Mesenchymal stem cell (in vitro differentiated cells and primary cell): Measurements from ENCODE around the gene HCRTR1.

Source experiments
- DNase-seq: peaks from one replicate; pipeline ENCODE4 v3.0.0-alpha.2; 2013
- H2AFZ ChIP-seq: one replicate; pipeline ENCODE4 v1.6.1; 2013; ENCODE audit warnings: low read depth, mild to moderate bottlenecking, control low read depth, inconsistent platforms, low read length, moderate library complexity
- H2AK5ac ChIP-seq: 2 replicates; pipeline ENCODE4 v1.6.1; 2013; ENCODE audit warnings: low read length, moderate library complexity, mild to moderate bottlenecking, inconsistent platforms; ENCODE audit not compliant: severe bottlenecking
- H2BK120ac ChIP-seq: one replicate; pipeline ENCODE4 v1.6.1; 2013; ENCODE audit warnings: low read depth, mild to moderate bottlenecking, inconsistent platforms, low read length, moderate library complexity
- H2BK12ac ChIP-seq, 2 experiments: one replicate each; pipeline ENCODE4 v1.6.1; 2013; ENCODE audit warnings: inconsistent platforms in 2 of 2, low read length in 2 of 2, mild to moderate bottlenecking in 2 of 2, moderate library complexity in 2 of 2, control low read depth in 1 of 2
- H2BK15ac ChIP-seq: one replicate; pipeline ENCODE4 v1.6.1; 2013; ENCODE audit warnings: mild to moderate bottlenecking, low read depth, inconsistent platforms; ENCODE audit not compliant: poor library complexity, severe bottlenecking
- H2BK5ac ChIP-seq: 2 replicates; pipeline ENCODE4 v1.6.1; 2013; ENCODE audit warnings: low read depth, mild to moderate bottlenecking, low read length, control low read depth, inconsistent platforms; ENCODE audit not compliant: poor library complexity, severe bottlenecking
- H3K14ac ChIP-seq, 2 experiments: one replicate each; pipeline ENCODE4 v1.6.1; 2013; ENCODE audit warnings: inconsistent platforms in 2 of 2, low read length in 2 of 2, control low read depth in 1 of 2, mild to moderate bottlenecking in 1 of 2, moderate library complexity in 1 of 2
- H3K18ac ChIP-seq, 2 experiments: one replicate each; pipeline ENCODE4 v1.6.1; 2013; ENCODE audit warnings: inconsistent platforms in 2 of 2, low read length in 2 of 2, control low read depth in 1 of 2, low read depth in 1 of 2, mild to moderate bottlenecking in 1 of 2
- H3K23ac ChIP-seq, 2 experiments: one replicate each; pipeline ENCODE4 v1.6.1; 2013; ENCODE audit warnings: inconsistent platforms in 2 of 2, low read length in 2 of 2, mild to moderate bottlenecking in 2 of 2, moderate library complexity in 2 of 2, control low read depth in 1 of 2
- H3K27ac ChIP-seq: 2 replicates; pipeline ENCODE4 v1.5.1; 2013; ENCODE audit warnings: mild to moderate bottlenecking, moderate library complexity, low read length, control low read depth, inconsistent platforms; ENCODE audit not compliant: poor library complexity, severe bottlenecking
- H3K27me3 ChIP-seq, 2 experiments: 2 replicates each; pipeline versions ENCODE4 v1.6.1 to v1.7.0; 2013; ENCODE audit warnings: low read length in 2 of 2, mild to moderate bottlenecking in 2 of 2, moderate library complexity in 2 of 2, control low read depth in 1 of 2, inconsistent platforms in 1 of 2; ENCODE audit not compliant: control insufficient read depth in 1 of 2, insufficient read depth in 1 of 2
- H3K36me3 ChIP-seq, 2 experiments: 2 replicates each; pipeline versions ENCODE4 v1.6.1 to v1.7.0; 2013; ENCODE audit warnings: low read length in 2 of 2, control low read depth in 1 of 2, inconsistent platforms in 1 of 2, low read depth in 1 of 2, mild to moderate bottlenecking in 1 of 2; ENCODE audit not compliant: insufficient read depth in 2 of 2, control insufficient read depth in 1 of 2
- H3K4ac ChIP-seq, 2 experiments: one replicate each; pipeline ENCODE4 v1.6.1; 2013; ENCODE audit warnings: inconsistent platforms in 2 of 2, low read length in 2 of 2, mild to moderate bottlenecking in 2 of 2, moderate library complexity in 2 of 2, control low read depth in 1 of 2, low read depth in 1 of 2
- H3K4me1 ChIP-seq: 2 replicates; pipeline ENCODE4 v1.6.1; 2013; ENCODE audit warnings: low read depth, low read length, control low read depth; ENCODE audit not compliant: control insufficient read depth, insufficient read depth
- H3K4me2 ChIP-seq: 2 replicates; pipeline ENCODE4 v1.6.1; 2013; ENCODE audit warnings: low read length, mild to moderate bottlenecking, inconsistent platforms; ENCODE audit not compliant: poor library complexity, severe bottlenecking
- H3K4me3 ChIP-seq, 2 experiments: 2 replicates each; pipeline versions ENCODE4 v1.5.1 to v1.7.0; 2013; ENCODE audit warnings: low read length in 2 of 2, mild to moderate bottlenecking in 2 of 2, control low read depth in 1 of 2, low read depth in 1 of 2; ENCODE audit not compliant: insufficient read depth in 1 of 2
- H3K79me1 ChIP-seq: replicated peaks from 2 replicates; pipeline ENCODE4 v1.6.1; 2013; ENCODE audit warnings: mild to moderate bottlenecking, control low read depth, low read length, inconsistent platforms; ENCODE audit not compliant: poor library complexity, severe bottlenecking
- H3K9ac ChIP-seq: 2 replicates; pipeline ENCODE4 v1.7.0; 2013; ENCODE audit warnings: mild to moderate bottlenecking, low read length, moderate library complexity
- H3K9me3 ChIP-seq: 2 replicates; pipeline ENCODE4 v1.7.0; 2013; ENCODE audit warnings: mild to moderate bottlenecking, low read length; ENCODE audit not compliant: control insufficient read depth
- H4K8ac ChIP-seq: one replicate; pipeline ENCODE4 v1.6.1; 2013; ENCODE audit warnings: inconsistent platforms, mild to moderate bottlenecking, low read length, moderate library complexity
- H4K91ac ChIP-seq: one replicate; pipeline ENCODE4 v1.6.1; 2013; ENCODE audit warnings: mild to moderate bottlenecking, low read length, inconsistent platforms
- WGBS: methylation state at CpG from one replicate; pipeline ENCODE4 v1.1.7; 2013; ENCODE audit warnings: mixed read lengths; 5-methylcytosine and 5-hydroxymethylcytosine counted together

HCRTR1 gene

GRCh38 chr1:31668303-31668883 is 50.9 kb downstream of the HCRTR1 start:
- Histone ChIP-seq H4K91ac (no peak overlapping the region), H3K36me3 (peaks cover 34 to 72% of the 10 kb centered on the region in 2 experiments), H2BK5ac (no peak overlapping the region), H3K4me2 (no peak overlapping the region), H2AK5ac (no peak overlapping the region), H3K4me3 (no peak overlapping the region), H3K9ac (no peak overlapping the region), H3K9me3 (no peaks in the 10 kb centered on the region), H4K8ac (no peak overlapping the region), H2BK15ac (no peak overlapping the region), H3K4ac (no peak overlapping the region), H2AFZ (no peak overlapping the region), H3K14ac (no peak overlapping the region), H2BK12ac (peak overlapping the region in 1 of 2 experiments; percentile 2), H3K27ac (no peak overlapping the region), H2BK120ac (no peak overlapping the region), H3K18ac (no peak overlapping the region), H3K79me1 (no peaks in the 10 kb centered on the region), H3K27me3 (no peaks in the 10 kb centered on the region), H3K23ac (no peak overlapping the region), H3K4me1 (peaks cover 25% of the 10 kb centered on the region)
- 92% methylated on average over 10 of the region's 11 CpGs for WGBS
- DNase-seq = no peak

- H2BK120ac ChIP-seq = no peak overlapping the region
- no peak overlapping the region for H3K4ac ChIP-seq
- no peak overlapping the region for H2BK5ac ChIP-seq
- no peaks in the 10 kb centered on the region for H3K9me3 ChIP-seq
- peaks cover 25% of the 10 kb centered on the region for H3K4me1 ChIP-seq
- no peak overlapping the region for H4K91ac ChIP-seq
- no peak overlapping the region for H3K4me3 ChIP-seq
- 84% methylated on average over 7 of the region's 7 CpGs for WGBS
- no peak overlapping the region for H3K9ac ChIP-seq
- no peak overlapping the region for H3K4me2 ChIP-seq
- H3K27me3 ChIP-seq = no peaks in the 10 kb centered on the region
- no peak overlapping the region for H3K18ac ChIP-seq
- DNase-seq = no peak
- no peak overlapping the region for H4K8ac ChIP-seq
- H3K36me3 ChIP-seq = peaks cover 34 to 75% of the 10 kb centered on the region in 2 experiments
- no peak overlapping the region for H3K27ac ChIP-seq
- no peak overlapping the region for H3K23ac ChIP-seq
- H2AFZ ChIP-seq = no peak overlapping the region
- H3K79me1 ChIP-seq = no peaks in the 10 kb centered on the region
- H2AK5ac ChIP-seq = peak overlapping the region; percentile 10
- no peak overlapping the region for H3K14ac ChIP-seq
- no peak overlapping the region for H2BK12ac ChIP-seq
- no peak overlapping the region for H2BK15ac ChIP-seq
These were observed 51.9 kb downstream of the HCRTR1 start for GRCh38 chr1:31669433-31669785.

- Histone ChIP-seq H3K14ac (peak overlapping the region in 1 of 2 experiments; percentile 7), H2BK5ac (no peak overlapping the region), H2AFZ (no peak overlapping the region), H4K91ac (no peak overlapping the region), H3K4me1 (peaks cover 29% of the 10 kb centered on the region), H3K27ac (no peak overlapping the region), H3K27me3 (no peaks in the 10 kb centered on the region), H3K79me1 (no peaks in the 10 kb centered on the region), H2BK12ac (no peak overlapping the region), H3K4ac (no peak overlapping the region), H3K4me3 (peak overlapping the region in 1 of 2 experiments; percentile 23), H3K18ac (no peak overlapping the region), H3K4me2 (no peak overlapping the region), H4K8ac (no peak overlapping the region), H3K9me3 (no peaks in the 10 kb centered on the region), H3K23ac (no peak overlapping the region), H2BK120ac (no peak overlapping the region), H2BK15ac (peak overlapping the region; percentile 4), H3K36me3 (peaks cover 28 to 77% of the 10 kb centered on the region in 2 experiments), H3K9ac (peak overlapping the region; percentile 15), H2AK5ac (peak overlapping the region; percentile 10)
- DNase-seq = peak; percentile 15
- 65% methylated on average over 30 of the region's 30 CpGs for WGBS
These were observed 52.5 kb downstream of the HCRTR1 start for GRCh38 chr1:31669786-31670592.

- WGBS = 92% methylated on average over 6 of the region's 6 CpGs
- Histone ChIP-seq H3K4me2 (no peak overlapping the region), H3K36me3 (peaks cover 24 to 75% of the 10 kb centered on the region in 2 experiments)
These were observed 53.1 kb downstream of the HCRTR1 start for GRCh38 chr1:31670593-31670964.

More at GRCh38 chr1:31670593-31670964, 53.1 kb downstream of the HCRTR1 start:
- H3K9ac ChIP-seq = peak overlapping the region; percentile 15
- H3K27me3 ChIP-seq = no peaks in the 10 kb centered on the region
- H3K4me1 ChIP-seq = peaks cover 31% of the 10 kb centered on the region
- H3K79me1 ChIP-seq = no peaks in the 10 kb centered on the region
- H4K91ac ChIP-seq = no peak overlapping the region
- no peak overlapping the region for H3K18ac ChIP-seq
- H2BK15ac ChIP-seq = no peak overlapping the region
- no peak overlapping the region for H2BK12ac ChIP-seq
- no peak for DNase-seq
- H3K14ac ChIP-seq = peak overlapping the region in 1 of 2 experiments; percentile 7
- H2AK5ac ChIP-seq = no peak overlapping the region
- H3K9me3 ChIP-seq = no peaks in the 10 kb centered on the region
- H3K4me3 ChIP-seq = no peak overlapping the region
- H3K4ac ChIP-seq = no peak overlapping the region
- no peak overlapping the region for H2BK5ac ChIP-seq
- no peak overlapping the region for H4K8ac ChIP-seq
- no peak overlapping the region for H2BK120ac ChIP-seq
- no peak overlapping the region for H2AFZ ChIP-seq
- H3K23ac ChIP-seq = no peak overlapping the region
- H3K27ac ChIP-seq = no peak overlapping the region
